GM12892 (cell line): Measurements from ENCODE around the gene KLHL25.

Source experiments
- POLR2A ChIP-seq: IDR thresholded peaks from 2 replicates; pipeline ENCODE4 v1.6.1; 2011; ENCODE audit warnings: low read depth, low read length, control low read depth
- POLR2AphosphoS5 ChIP-seq: IDR thresholded peaks from 2 replicates; pipeline ENCODE4 v1.6.1; 2011; ENCODE audit warnings: low read depth, low read length, control low read depth
- TAF1 ChIP-seq: IDR thresholded peaks from 2 replicates; pipeline ENCODE4 v1.6.1; 2011; ENCODE audit warnings: low read depth, mild to moderate bottlenecking, control low read depth, low read length, borderline replicate concordance

DNA sequence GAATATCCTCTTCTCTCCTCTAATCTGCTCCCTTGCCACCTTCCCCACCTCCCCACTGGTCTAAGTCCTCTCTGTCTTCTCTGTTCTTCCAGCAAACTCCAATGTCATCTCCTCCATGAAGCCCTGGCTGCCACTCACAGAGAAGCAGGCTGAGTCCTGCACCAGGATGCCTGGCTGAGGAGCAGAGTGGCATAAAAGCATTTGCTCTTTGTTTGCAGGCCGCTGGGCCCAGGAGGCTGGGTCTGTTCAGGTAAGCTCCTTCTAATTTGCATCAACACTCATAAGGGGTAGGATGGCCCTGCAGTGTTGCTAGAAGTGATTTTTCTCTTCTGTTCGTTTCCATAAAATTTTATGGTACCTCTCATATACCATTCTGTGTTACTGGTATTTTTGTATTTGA lies 43.2 kb upstream of the KLHL25 start:
- TF ChIP-seq POLR2A (no peak), POLR2AphosphoS5 (no peak), TAF1 (no peak)
